ENCODE results near the gene ADAM29.
"Not testable (repeated sequence)": the region's sequence is repeated elsewhere in the genome, so short reads cannot be mapped to it uniquely, and the experiment has no call there.

The ADAM29 gene

DNA sequence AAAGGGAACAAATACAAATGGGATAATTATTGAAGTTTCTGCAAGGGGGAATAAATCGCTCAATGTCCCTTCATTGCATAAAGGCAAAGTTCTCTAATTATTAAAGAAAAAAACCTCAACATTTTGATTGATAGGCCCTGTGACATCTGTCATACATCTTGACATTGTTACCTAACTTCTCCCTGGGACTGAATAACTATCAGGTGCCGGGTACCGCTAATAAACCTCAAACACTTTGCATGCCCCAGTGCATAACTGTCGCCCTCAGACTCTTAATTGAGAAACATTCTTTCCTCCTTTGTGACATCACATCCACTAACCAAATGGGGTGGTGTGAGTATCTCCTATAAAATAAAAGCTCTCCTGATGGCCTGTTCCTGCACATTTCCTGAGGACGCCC lies at the start of gene ADAM29:
Gene ADAM29 (plus strand): TSS at position 301 of the 400 bp plus-strand sequence. CDS start 57,168 bp downstream, outside the sequence.
- no peak for DNase-seq

DNA sequence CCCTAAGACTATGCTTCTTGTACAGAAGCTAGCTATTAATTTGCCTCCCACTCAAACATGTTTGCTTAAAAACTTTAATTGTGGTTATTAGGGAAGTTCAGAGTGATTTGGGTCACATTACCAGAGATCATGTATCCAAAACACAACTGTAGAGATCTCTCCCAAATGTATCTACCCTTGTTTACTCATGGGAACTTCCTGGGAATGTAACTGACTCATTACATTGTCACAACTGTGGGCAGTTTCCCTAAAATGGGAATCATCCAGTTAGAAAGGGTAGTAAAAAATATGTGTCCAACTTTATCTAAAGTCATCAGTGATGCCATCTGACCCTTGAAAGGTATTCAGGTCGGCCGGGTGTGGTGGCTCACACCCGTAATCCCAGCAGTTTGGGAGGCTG lies 48.8 kb upstream of the ADAM29 start:
- DNase-seq = no peak

DNA sequence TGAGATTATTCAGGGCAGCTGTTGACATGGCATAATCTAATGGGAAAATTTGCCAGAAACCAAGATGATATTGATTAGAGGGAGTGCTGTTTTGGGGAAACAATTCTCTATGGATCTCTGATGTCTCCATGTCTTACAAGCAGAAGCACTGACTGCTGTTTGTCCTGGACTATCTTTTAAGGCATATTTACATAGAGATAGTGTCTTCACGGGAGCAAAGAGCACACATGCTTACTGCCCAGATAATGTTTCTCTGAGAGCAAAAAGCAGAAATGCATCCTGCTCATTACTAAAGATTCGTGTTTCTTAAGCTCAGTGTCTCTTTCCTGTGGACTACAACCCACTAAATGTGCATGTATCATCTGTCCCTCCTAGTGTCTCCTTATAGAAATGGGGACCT lies 47.8 kb upstream of the ADAM29 start:
- DNase-seq = no peak

DNA sequence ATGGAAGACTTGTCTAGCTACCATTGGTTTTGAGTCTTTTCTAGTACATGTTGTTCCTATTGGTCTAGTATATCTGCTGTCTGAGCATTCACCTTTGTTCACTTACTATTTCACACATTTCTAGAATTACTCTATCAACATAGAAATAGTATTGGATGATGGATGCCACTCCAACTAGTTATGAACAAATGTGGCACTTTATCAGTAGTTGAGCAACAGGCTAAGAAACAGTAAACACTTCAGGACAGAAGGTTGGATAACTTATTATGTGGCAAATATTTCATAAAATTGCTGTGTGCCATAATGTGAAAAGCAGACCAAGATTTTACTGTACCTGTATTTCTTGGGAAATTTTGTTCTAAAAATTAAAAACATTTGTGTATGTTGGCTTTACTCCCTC lies 46.8 kb upstream of the ADAM29 start:
- DNase-seq = no peak

DNA sequence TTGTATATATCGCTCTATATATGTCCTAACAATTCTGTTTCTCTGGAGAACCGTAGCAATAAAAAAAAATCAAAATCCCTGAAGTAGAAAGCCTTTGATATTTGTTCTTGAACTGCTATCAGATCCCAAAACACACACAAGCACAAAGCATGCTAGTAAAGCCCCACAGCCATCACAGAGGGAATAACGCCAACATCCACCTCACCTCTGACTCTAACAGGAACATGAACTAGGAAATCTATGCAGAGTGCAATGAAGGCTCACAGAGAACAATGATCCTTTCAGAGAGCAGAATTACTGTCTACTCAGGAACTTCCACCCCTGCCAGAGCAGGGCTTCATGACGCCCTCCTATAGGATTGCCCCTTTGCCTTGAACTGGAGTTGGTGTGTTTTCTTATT lies 45.0 kb upstream of the ADAM29 start:
- DNase-seq = not testable (repeated sequence)

DNA sequence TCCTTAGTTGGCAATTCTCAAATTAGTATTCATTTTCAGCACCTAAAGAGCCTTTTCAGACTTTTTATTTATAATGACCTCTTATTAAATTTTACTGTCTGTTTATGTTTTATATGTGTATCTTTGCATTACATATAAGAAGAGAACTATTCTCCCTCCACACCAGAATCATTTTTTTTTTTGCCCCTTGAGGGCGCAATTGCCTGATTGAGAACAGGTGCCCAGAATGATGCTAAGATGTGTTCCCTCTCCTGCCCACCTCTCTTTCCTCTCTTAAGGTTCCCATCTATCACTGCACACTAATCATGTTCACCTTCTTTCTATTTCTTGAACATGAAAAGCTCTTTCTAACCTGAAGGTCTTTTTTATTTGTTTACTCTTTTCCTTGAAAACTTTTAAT lies 44.2 kb upstream of the ADAM29 start:
- DNase-seq = peak; percentile 6

DNA sequence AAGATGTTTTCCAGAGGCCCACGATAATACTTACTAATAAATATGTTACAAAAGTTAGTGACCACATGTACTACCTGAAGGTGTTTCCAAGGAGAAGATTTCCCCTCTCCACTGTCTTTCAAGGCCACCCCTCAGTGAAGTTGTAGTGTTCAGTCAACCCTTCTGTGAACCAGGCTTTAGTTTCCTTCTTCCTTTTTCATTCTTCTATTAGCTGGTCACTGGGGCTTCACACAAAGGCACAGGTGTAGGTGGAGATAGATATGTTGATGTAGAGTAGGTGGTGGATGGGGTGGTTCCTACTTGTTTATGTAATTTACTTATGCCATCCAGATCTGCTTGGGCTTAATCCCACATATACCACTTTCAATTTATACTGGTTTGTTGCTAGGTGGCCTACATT lies 43.3 kb upstream of the ADAM29 start:
- no peak for DNase-seq

DNA sequence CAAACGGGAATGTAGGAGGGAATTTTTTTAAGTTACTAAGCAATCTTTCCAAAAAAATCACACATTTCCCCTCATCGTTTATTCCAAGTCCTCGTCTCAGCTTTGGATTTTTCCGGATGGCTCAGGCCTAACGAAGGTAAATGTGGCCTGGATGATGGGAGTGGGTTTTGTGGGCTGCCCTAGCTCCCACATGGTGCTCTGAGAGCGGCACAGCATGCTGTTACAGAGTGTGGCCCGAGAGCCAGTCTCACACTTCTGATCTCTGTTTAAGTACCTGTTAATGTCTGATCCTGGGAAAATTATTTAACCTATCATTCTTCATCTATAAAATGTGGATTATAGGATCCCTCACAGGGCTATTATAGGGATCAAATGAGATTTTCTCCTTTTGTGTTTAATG lies 38.2 kb upstream of the ADAM29 start:
- no peak for DNase-seq

DNA sequence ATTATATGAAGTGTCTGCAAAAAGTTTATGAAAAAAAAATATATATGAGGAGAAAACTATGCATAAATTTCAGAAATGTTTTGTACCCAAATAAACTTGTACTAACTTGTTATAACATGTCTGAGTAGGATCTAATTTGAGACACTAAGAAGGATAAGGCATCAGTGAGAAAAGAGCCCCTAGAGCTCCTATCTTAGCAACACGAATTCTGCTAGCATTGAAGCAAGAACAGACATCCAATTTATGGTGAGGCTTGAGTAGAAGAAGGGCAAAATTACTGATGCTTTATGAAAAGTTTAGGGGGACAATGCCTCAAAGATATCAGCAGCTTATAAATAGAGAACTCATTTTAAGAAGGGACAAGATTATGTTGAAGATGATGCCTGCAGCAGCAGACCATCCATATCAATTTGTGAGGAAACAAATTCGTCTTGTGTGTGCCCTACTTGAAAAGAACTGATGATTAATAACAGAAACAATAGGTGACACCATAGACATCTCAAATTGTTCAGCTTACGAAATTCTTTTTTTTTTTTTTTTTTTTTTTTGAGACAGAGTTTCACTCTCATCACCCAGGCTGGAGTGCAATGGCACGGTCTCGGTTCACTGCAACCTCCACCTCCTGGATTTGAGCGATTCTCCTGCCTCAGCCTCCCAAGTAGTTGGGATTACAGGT lies 35.7 kb upstream of the ADAM29 start:
- DNase-seq = no peak

DNA sequence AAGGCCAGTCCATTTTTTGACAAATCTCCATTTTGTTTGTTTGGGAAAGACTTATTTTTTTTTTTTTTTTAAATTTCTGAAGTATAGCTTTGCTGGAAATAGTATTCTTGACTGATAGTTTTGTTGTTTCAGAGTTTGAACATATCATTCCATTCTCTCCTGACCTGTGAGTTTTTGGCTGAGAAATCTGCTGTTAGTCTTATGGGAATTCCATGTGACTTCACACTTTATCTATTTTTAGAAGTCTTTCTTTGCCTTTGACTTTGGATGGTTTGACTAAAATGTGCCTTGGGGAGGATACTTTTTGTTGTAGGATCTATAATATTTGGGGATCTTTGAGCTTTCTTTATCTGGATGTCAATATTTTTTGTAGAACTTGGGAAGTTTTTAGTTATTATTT lies 10.7 kb upstream of the ADAM29 start:
- no peak for DNase-seq

DNA sequence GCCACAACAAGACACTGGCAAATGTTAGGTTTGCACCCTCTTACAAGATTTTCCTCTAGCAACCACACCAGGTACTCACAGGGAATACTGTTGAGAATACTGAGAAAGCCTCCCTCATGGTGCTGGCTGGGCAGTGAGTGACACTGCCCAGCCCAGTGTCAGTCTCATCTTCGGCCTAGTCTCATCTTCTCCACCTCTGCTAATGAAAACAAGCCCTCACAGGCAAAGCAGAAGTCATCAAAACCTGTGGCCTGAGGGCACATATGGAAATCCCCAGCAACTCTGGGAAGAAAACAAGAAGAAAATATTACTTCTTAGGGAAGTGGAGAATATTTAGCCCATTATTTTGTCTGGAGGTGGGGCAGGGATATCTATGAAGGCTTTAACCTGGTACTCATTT lies 7.9 kb upstream of the ADAM29 start:
- DNase-seq = no peak

DNA sequence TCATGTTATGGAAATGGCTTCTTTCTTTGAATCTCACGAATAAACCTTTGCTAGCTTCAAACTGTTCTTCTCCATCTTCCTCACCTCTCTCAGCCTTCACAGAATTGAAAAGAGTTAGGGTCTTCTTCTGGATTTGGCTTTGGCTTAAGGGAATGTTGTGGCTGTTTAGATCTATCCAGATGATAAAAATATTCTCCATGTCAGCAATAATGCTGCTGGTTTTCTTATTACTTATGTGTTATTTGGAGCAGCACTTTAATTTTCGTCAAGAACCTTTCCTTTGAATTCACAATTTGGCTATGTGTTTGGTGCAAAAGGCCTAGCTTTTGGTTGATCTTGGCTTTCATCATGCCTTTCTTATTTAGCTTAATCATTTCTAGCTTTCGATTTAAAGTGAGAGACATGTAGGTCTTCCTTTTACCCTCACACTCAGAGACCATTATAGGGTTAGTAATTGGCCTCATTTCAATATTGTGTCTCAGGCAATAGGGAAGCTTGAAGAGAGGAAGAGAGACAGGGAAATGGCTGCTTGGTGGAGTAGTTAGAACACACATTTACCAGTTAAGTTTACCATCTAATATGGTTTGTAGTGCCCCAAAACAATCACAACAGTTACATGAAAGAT lies 5.1 kb upstream of the ADAM29 start:
- no peak for DNase-seq

DNA sequence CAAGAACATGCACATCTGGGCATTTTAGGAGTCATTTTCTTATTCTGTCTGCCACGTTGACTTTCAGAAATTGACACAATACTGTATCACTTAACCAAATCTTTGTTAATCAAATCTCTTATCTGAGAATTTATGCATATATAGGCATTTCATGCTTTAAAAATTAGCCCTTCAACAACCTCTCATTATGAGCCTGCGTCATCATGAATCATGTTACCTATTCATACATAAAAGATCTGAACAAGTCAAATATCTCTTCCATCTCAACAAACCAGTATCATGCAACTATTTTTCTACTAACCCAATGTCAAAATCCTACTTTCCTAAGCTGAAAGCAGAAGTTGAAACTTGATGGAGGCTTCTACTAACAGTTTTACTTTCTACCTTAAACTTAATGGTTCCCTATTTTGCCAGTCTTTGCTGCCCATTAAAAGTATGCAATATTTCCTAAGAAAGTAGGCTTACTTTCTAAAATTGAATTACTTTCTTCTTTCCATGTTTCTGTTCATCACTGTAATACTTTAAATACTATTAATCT lies 1.8 kb downstream of the ADAM29 start:
- no peak for DNase-seq

DNA sequence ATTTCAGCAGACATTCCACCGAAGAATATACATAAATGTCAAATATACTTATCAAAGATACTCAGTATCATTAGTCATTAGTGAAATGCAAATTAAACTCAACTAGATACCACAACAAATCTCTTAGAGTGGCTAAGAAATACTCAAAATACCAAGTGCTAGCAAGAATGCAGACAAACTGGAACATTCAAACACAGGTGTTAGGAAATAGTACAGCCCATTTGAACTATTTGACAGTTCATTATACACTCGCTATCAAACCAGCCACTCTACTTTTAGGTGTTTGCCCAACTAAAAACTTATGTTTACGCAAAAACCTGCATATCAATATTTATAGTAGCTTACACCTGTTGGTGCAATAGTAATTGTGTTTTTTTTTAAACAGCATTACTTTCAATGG lies 8.8 kb downstream of the ADAM29 start:
- DNase-seq = no peak

DNA sequence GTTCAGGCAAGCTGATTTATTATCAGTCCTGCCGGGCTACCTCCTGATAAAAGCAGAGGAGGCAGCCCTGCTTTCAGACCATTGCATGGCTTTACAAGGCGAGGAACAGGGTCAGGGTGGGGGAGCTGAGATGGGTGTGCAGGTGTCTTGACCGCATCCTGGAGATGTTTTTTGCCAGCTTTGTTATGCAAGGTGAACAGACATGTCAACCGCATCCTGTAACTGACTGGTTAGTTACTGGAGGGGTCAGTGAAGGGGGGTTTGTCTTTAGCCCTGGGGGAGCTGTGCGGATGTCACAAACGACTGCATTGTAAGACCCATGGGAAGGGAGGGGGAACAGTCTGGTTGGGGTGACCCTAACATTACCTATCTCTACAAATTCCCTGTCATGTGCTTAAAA lies 10.0 kb downstream of the ADAM29 start:
- DNase-seq = no peak

DNA sequence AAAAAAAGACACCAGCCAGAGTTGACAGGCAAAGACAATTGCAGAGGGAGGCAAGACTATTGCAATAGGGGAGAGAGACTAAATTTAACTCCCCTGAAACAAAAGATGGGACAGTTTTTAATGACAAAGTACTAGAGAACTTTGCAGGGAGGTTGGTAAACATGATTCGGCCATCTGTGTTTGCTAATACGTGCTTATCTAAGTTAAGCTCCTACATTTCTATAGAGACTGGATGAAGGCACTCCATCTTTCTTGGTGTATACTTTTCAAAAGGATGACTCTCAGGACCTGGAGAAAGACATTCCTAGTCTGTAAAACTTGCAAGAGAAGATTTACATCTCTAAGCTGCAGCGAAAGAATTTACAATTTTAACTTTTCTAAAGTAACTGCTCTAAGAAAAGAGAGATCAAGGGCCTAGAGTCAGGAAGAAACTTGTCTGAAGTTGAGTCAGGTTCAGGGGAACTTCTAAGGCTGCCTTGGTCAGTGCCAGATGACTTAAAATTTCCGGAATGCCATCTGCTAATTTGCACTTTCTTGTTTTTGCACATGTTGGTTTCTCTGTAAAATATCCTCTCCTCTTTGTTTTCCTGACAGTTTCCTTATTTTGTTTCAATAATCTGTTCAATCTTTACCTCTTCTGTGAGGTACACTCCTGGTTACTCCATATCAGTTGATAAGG lies 10.6 kb downstream of the ADAM29 start:
- DNase-seq = no peak

DNA sequence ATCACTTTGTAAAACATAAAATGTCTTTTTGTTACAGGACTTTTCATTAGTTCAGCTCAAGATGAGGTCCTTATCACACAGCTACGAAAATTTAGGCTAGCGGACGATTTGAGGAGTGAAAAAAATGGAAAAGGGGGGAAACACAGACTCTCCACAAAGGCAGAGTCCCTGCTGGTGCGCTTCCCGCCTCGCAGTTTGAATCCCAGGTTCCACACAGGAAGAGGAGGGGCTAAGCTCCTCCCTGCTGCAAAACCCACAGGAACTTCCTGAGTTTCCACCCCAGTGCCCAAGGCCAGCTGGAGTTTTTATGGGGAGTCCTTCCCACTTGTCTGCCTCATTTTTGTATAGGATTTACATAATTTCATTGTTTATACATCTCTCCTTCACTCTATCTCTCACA lies 11.2 kb downstream of the ADAM29 start:
- no peak for DNase-seq

DNA sequence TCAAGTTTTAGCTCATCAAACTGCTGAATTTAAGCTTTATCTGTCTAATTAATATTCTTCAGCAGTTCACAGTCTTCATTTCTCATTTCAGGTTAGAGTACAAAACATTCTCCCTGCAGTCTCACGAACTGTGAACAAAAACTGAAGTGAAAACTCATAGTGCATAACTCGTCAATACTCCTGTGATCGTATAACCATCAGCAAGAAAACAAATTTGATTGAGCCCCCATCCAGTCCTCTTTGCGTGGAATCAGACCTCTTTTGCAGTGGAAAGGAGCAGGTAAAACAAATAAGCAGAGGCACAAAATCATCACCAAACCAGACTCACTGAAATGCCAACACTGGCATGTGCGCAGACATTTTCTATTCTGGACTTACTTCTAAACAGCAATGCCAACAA lies 12.7 kb downstream of the ADAM29 start:
- no peak for DNase-seq

DNA sequence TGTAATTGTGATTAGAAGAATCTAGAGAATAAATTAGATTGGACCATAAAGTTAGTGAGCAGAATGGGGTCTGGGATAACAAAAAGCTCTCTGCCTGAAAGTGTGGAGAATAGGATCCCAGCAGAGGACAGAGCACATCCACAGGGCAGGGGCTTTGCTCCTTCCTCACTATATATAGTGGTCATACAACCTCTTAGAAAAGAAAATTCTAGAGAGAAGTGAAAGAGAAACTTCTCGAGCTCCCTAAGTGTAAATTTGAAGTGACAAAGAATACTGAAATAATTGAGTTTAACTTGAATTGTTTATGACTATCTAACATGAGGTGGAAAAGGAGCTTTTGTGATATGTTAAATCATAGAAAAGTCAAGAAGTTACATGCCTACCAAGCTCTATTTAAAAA lies 14.9 kb downstream of the ADAM29 start:
- DNase-seq = no peak

DNA sequence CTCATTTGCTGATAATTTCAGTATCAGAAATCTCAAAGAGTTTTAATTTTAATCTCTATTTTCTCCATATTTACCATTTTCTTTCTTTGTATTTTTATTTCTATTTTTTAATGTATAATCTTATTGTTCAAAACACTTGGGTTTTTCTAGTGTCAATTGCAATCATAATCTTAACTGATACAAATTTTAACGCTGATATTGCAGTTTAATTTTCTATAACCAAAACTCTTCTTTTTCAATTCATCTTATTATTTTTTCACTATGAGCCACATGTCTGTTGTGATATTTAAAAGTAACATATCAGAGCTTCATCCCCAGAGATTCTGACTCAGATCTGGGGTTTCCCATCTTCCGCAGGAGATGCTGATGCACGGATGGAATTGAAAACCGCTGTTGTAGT lies 16.2 kb downstream of the ADAM29 start:
- DNase-seq = no peak

DNA sequence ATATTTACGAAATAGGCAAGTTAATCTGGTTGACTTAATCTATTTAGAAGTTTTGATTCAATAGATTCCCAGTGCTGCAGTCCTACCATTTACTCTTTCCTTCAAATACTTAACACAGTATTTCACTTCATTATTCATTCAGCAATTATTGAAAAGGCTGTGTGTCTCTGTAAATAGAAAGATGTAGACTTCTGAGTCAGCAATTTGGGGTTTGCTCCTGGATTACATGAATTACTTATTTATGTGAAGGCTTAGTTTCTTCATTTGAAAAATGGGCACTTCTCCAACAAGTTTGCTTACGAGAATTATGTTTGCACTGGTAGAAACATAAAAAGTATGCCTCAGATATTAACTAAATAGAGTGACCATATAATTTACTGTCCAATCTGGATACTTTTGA lies 17.4 kb downstream of the ADAM29 start:
- DNase-seq = no peak

DNA sequence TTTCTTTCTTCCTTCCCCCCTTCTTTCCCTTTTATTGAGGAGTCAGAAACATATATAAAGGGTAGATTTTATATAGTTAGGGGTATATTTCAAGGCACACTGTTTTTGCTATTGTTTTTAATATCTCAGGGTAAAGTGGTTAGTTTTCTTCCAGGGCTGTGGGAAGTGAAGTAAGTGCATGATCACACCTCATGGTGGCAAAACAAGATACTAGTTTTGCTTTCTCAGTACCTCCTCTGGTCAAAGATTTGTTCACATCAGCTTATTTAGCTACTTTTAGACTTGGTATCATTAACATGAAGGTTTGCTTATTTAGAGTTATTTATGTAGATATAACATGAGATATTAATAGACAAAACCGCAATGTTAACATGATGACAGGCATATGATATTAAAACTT lies 21.8 kb downstream of the ADAM29 start:
- DNase-seq = no peak

DNA sequence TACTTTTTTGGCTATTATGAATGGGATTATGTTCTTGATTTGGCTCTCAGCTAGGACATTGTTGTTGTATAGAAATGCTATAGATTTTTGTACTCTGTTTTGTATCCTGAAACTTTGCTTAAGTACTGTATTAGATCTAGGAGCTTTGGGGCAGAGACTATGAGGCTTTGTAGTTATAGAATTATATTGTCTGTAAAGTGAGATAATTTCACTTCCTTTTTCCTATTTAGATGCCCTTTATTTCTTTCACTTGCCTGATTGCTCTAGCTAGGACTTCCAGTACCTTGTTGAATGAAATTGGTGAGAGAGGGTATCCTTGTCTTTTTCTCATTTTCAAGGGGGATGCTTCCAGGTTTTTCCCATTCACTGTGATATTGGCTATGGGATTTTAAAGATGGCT lies 28.1 kb downstream of the ADAM29 start:
- no peak for DNase-seq

DNA sequence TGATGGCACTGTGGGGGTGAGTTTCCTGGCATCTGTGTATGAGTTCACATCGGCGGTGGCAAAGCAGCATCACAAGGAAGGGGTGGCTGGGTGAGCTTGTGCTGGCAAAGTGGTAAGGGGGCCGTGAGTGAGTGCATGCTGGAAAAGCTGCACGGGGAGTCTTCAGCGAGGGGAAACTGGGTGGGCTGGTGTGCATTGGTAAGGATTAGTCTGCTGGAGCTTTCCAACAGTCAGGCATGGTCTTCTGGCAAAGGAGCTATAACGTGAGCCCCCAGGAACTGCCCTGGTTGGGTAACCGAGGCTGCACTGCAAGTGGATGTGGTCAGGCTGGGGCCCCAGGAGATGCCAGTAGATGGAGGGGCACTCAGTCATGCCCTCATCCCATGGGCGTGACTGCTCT lies 30.7 kb downstream of the ADAM29 start:
- no peak for DNase-seq
